HG03064 (cell line): Measurements from ENCODE around the gene BTN2A1.
"Not testable (repeated sequence)": the region's sequence is repeated elsewhere in the genome, so short reads cannot be mapped to it uniquely, and the experiment has no call there.

Experiments used
- ATAC-seq: cut with Tn5 transposase; IDR thresholded peaks from one replicate; pipeline ENCODE4 v1.9.1; 2021; ENCODE audit warnings: low read depth; ENCODE audit not compliant: unreplicated experiment

Gene BTN2A1

GRCh38 chr6:26487466-26487865 lies 29.7 kb downstream of the BTN2A1 start:
- no peak for ATAC-seq

- ATAC-seq: no peak
Observed at GRCh38 chr6:26489996-26490964, 32.5 kb downstream of the BTN2A1 start.

GRCh38 chr6:26491604-26492003 lies 33.8 kb downstream of the BTN2A1 start:
- ATAC-seq: no peak

- ATAC-seq: no peak
Observed at GRCh38 chr6:26493258-26493657, 35.5 kb downstream of the BTN2A1 start.

- ATAC-seq: no peak
Observed at GRCh38 chr6:26494117-26494516, 36.4 kb downstream of the BTN2A1 start.

GRCh38 chr6:26495281-26495680 lies 37.5 kb downstream of the BTN2A1 start:
- ATAC-seq: no peak

GRCh38 chr6:26497610-26498009 lies 39.9 kb downstream of the BTN2A1 start:
- no peak for ATAC-seq

- ATAC-seq: no peak
Observed at GRCh38 chr6:26500102-26500501, 42.3 kb downstream of the BTN2A1 start, which contains the start of gene BTN1A1. Gene BTN1A1 (plus strand): TSS chr6:26500303. CDS start chr6:26501287, 984 bp downstream.

GRCh38 chr6:26501482-26501986 lies 43.8 kb downstream of the BTN2A1 start:
- no peak for ATAC-seq

GRCh38 chr6:26502165-26502564 lies 44.4 kb downstream of the BTN2A1 start:
- ATAC-seq: no peak

GRCh38 chr6:26502626-26503025 lies 44.9 kb downstream of the BTN2A1 start:
- no peak for ATAC-seq

GRCh38 chr6:26507658-26508057 lies 49.9 kb downstream of the BTN2A1 start:
- ATAC-seq: no peak

GRCh38 chr6:26511033-26511432 lies 53.3 kb downstream of the BTN2A1 start:
- ATAC-seq: not testable (repeated sequence)

GRCh38 chr6:26514984-26515383 lies 57.2 kb downstream of the BTN2A1 start:
- ATAC-seq: no peak

GRCh38 chr6:26516481-26517427 lies 59.0 kb downstream of the BTN2A1 start:
- no peak for ATAC-seq
